Myocyte (in vitro differentiated cells): Measurements from ENCODE around the gene PASK. TPM values are rescaled to one million over a fixed set of nuclear protein-coding genes. Genes with fewer than 3 reads are reported as not detected.

Experiments
- DNase-seq: peaks from one replicate; pipeline ENCODE4 v3.0.0-alpha.2; 2012; ENCODE audit warnings: low read depth
- total RNA-seq: library from RNA; depleted of rRNA; stranded (reverse); fragments of >200 nt; gene quantifications from 2 replicates; pipeline ENCODE4 v1.2.3, GENCODE V29; 2014

Gene PASK
- total RNA-seq, 1 donor from 2014 or later = 0.45 TPM

DNA sequence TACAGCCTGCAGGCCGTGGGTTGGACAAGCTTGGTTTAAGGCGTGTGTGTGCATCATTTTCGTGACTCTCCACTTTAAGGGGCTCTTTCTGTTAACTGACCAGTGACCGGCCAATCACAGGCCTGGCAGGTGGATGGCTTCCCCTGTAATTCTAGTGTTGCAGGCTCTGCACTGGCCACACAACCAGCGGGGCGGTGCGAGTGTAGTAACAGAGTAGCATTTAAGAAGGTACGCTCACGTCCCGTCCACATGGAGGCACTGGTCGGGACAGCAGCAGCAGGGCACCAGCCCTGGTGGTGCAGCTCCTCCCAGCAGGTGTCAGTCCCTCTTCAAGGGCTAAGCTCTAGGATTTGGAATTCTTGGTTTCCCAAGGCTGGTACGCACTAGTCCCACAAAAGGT, 31.2 kb upstream of the PASK start:
- no peak for DNase-seq

DNA sequence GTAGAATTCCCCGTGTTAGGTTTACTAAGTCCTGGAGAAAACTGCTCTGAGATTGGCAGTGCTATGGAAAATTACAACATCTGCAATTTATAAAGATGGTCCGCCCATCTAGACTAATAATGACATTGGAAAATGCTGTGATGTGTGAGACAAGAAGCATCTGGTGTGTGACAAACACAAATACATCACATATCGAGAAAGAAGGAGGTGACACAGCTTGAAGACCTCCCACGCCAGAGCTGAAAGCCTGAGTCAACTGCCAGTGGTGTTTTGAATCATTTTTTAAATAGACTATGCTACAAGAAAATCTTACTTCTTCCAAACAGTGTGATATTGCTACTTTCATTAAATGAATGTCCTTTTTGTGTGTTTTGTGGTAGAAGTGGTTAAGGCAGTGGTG, 30.6 kb upstream of the PASK start:
- DNase-seq = no peak

DNA sequence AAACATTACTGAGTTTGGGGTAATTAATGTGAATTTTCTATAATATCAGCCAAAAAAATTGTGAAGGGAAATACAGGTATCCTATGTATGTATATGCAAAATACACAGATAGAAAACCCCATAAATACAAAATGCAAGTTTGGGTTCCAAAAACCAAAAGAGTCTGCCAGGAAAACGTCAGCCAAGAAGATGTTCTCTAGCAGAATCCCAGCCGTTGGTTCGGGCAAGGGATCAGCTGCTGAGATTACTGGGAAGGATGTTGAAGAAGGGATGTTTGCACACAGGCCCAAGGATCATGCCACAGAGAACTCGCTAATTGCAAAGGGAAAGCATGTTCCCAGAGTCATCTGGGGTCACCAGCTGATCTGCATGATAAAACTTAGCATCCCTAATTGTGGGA, 29.7 kb upstream of the PASK start:
- no peak for DNase-seq

DNA sequence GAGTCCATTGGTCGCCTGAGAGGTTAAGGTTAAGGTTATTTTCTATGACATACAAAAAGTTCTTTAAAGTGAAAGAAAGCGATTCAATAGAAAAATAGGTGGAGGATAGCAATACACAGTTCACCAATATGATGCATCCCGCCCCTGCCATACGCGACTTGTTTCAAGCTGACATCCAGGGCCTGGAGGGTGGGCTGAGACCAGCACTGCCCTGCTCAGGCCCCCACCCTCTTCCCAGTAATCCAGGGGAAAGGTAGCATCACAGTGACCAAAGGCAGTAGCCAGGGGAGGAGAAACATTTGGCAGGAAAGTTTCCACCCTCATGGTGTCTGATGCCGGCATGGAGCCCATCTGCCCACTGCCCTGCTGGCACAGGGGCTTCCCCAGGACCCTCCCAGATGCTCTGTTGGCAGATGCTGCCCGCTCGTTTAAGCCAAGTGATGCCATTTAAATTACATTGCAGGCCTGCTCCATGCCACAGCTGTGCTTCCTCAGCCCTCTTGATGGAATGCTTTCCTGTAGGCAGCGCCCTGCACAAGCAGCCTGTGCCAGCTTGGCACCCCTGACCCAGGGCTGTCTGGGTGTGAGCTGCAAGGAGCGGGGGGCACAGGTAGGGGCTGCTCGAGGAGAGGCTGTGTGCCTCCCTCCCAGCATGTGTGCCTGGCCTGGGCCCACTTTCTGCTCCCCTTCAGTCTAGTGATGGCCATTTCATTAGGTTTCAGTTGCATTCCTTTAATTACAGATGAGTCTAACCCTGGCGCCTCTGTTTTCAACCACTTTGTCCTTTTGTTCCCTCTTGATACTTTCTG, 28.5 kb upstream of the PASK start:
- DNase-seq = no peak

DNA sequence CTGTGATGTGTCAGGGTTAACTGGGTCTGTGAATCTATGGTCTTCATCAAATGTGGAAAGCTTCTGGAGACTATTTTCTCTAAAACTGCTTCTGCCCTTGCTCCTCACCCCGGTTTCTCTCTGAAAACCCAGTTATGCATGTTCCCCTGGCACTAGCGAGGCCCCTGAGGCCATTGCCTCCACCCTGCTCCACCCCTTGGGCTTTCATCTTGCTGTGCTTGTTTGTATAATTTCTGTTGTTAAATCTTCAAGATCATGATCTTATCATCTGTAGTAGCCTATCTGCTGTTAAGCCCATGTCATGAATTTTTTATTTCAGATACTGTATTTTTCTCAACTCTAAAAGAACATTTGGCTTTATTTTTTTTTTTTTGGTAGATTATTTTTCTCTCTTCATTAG, 24.3 kb upstream of the PASK start:
- DNase-seq = no peak

DNA sequence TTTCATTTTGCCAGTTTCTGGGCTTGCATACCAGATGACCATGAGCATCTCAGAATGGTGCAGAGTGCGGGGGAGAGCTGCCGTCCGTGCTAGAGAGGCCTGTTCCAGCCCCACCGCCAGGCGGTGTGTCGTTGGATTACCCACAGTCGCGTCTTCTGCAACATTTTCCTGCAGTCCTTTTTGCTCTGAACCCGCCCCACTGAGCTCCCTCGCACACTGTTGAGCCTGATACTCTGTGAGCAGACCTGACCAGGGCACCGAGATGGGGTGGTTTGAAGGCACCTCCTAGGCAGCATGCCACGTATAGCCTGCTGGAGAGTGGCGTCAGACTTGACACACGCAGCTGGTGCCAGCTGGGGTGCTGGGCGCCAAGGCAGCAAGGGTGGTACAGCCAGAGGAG, 19.1 kb upstream of the PASK start:
- DNase-seq = no peak

DNA sequence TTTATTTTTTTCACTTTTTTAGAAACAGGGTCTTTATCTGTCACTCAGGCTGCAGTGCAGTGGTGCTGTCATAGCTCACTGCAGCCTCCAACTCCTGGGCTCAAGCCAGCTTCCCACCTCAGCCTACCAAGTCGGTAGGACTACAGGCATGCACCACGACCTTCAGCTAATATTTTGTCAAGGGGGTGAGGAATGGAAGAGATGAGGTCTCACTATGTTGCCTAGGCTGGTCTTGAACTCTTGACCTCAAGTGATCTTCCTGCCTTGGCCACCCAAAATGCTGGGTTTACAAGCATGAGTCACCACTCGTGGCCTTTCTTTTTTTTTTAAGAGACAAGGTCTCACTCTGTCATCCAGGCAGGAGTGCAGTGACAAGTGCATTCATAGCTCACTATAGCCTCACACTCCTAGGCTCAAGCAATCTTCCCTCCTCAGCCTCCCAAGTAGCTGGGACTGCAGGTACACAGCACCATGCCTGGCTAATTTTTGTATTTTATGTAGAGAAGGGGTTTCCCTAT, 14.4 kb upstream of the PASK start:
- DNase-seq = no peak

DNA sequence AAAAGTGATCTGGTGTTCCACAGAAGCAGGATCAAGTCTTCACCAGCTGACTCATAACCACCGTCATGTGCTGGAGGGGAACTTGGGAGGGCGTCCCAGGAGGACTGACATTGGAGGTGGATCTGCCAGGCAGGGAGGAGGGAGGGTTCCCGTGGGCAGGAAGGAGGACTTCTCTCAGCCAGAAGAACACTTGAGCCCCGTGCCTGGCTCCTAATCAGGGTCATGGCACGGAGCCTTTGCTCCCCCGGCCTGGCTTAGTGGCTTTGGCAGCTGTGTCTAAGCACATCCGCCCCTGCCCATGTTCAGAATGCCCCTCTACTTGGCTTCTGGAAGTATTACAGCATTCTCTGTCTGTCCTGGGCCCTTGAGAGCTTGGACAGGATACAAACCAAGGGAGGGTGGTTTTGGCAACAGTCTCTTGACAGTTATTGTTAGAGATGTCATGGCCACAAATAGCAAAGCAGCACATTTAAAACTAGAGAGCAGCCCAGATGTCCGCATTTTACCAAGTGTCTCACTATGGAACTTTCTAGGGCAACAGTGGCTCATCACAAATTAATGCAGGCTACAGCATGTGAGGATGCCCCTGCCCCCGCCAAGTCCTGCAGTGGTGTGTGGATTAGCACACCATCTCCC, 12.5 kb upstream of the PASK start:
- DNase-seq = peak; percentile 99

DNA sequence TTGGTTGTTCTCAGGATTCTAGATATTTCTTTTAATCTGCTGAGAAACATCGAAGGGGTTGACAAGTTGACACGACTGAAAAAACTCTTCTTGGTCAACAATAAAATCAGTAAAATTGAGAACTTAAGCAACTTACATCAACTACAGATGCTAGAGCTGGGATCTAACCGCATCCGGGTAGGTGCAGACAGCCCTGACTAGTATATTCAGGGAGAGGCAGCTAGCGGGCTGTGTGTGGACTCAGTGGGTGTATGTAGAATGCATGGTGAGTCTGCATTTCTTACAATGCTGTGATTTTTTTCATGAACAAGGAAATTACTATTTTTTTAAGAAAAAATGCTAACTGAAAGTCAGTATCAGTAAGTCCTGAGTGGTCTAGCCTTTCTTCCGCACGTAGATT, 11.0 kb upstream of the PASK start:
- DNase-seq = no peak

DNA sequence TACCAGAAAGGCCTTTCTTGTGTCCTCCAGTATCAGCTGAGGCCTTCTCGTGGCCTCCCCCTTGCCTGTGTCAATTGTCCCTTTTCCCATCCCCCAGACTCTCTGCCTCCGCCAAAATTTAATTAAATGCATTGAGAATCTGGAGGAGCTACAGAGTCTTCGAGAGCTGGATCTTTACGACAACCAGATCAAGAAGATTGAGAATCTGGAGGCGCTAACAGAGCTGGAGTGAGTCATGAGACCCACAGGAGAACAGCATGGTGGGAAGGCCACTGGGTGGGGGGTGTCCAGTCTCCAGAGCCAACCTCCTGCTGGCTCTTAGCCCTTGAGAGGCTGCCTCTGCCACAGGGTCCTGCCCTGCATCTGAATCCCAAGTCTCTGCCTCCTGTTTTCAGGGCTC, 9.8 kb upstream of the PASK start:
- no peak for DNase-seq

DNA sequence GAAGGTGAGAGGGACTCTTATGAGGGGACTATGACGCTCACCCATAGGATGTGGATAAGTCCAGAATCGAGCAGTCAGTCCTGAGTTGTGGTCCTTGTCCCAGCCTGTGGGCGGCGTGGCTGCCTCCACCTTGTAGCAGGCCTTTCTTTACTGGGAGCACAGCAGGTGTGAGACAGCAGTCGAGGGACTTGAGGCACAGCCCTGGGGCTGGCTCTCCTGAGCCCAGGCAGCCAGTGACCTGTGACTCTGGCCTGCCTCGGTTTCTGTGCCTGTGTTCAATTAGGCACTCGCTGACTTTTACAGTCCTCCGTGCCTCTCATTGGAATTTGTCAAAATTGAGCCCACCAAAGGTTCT, 9.3 kb upstream of the PASK start:
- no peak for DNase-seq

DNA sequence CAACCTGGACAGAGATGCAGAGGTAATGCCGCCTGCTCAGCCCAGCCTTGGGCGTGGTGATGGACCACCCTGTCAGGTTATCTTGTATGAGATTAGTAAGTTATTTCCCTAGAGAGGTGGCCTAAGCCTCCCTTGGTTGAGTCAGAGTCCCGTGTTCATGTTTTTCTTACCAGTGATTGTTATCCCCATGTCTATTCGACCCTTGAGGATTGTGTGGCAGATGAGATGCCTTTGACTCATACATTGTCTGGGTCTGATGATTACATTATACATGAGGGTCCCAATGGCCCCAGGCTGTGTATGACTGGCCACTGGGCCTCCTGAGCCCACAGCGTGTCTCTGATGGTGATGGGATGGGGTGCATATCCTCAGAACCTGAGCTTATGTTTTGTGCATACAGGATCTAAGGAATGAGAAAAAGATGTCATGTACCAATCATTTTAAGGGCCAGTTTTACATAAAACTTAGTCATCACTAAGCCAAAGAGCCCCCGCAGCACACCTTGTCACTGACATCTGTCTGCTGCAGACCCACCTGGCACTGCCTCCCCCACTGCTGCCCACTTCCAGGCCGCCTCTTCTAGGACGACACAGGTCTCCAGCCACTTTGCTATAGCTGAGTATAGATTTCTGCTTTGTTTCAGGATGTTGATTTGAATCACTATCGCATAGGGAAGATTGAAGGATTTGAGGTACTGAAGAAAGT, 8.7 kb upstream of the PASK start:
- no peak for DNase-seq

DNA sequence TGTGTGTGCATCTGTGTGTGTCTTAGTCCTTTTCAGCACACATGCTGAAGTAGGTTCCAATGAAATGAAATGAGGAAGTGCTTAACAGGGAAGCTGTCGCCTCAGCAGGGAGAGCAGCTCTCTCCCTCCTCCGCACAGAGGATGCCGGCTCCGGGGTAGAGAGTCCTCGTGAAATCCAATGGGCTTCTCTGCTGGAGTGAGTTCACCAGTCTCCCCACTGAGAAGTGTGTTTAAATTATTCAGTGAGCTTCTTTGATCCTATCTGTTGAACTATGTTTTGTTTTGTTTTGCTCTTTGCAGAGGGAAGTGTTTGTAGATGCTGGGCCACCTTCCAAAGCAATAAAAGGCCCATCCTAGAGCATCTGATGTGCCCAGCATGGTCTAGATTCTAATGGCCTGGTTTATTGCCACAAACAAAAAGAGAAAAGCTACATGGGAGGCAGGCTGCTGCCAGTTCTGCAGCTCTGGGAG, 7.7 kb upstream of the PASK start:
- no peak for DNase-seq

DNA sequence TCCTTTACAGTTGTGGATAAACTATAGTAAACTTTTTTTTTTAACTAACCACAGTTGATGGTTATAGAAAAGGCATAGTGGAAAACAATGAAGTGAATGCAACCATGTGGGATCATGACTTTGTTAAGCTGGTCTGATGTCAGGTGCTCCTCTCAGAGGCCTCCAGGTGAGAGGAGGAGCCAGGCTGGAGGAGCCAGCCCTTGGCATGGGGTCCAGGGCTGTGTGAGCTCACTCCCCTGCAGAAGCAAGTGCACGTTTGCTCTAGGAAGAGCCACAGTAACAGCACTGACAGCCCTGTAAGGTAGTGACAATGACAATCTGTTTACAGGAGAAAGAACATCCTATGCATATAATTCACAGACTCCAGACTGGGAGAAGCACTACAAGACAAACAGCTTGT, 6.7 kb upstream of the PASK start:
- no peak for DNase-seq

DNA sequence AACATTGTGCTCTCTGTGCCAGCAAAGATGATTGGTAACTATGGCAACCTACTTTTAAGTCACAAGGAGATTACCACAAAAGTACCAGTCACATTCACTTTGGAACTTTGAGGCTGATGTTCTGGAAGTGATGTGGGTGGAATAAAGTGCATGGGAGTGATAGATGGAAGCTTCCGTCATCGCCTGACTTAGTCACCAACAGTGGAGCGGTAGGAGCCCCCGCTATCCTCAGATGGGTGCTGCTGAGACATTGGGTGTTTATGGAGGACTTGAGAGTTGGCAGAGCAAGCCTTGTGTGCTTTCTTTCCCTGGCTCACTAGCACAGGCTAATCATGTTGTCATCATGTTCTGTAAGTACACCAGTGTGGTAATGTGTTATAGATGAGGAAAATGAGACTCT, 5.6 kb upstream of the PASK start:
- no peak for DNase-seq

DNA sequence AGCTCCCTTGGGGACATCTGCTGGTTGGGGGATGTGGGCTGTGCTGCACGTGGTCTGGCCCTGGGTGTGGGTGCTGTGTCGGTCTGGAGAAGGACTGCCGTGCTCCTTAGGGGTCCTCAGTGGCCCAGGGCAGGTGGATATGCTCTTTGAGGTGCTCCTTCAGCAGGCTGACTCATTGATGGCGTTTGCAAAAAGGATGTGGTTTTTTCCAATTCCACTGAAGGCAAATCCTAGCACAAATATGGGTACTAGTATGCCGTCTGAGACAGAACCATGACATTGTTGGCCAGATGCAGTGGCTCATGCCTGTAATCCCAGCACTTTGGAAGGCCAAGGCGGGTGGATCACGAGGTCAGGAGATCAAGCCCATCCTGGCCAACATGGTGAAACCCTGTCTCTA, 4.3 kb upstream of the PASK start:
- DNase-seq = no peak

DNA sequence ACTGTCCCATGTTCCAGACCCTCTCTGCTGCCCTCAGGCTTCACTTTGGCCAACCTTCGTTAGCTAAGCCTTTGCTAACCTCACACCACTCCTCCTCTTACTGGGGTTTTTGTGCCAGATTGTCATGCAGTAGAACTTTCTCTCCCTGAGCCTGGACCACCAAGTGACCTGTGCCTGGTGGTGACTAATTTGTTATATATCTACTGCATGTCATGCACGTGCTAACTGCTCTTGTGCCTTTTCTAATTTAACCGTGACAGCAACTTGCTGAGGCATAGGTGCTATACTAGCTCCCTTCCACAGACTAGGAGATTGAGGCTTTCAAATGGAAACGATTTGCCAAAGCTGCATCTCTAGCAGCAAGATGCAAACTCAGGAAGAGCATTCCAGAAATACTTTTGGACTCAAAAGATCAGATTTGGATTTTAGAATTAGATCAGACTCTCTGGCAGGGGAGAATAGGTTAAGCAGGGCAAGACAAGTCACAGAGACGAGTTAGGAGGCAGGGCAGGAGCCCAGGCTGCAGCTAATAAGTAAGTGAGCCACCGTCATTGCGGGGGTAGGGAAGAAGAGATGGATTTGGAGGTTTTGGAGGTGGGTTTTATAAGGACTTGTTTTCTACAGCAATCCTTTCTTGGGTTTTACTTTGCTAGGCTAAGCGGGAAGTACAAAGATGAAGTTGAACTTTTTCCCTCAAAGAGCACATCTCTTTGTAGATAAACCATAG, 2.8 kb upstream of the PASK start:
- DNase-seq = peak; percentile 6

DNA sequence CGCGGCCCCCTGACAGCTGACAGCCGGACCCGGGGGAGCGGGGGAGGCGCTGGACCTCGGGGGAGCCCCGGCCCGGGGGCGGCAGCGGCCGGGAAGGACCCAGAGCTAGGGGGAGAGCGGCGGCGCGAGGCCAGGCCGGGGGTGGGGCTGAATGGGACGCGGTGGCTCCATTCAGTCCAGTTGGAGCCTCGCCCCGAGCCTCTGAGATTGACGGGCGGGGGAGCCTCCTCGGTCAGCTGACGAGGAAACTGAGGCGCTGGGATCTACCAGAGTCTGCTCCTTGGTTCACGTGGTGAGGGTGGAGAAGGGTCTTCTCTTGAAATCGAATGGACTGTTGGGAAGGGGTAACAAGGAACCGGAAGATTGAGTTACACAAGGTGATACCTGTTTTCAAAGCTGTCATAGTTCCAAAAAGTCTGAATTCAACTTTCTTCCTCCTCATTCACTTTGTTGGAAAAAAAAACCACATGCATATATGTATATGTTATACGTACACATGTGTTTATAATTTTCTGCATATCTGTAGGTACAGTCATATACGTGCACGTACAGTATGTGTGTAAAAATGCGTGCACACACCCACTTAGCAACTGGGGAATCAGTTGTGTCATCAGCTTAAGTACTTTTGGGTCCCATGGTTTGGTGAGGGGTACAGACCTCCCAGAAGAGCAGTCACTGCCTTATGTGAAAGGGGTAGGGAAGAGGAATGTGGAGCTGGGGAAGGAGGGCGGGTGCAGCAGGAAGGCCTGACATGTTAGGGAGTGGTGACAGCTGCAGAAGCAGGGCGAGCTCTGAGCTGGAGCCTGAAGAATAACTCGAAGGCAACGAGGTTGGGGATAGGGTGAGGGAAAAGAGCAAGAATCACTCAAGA, 1.6 kb upstream of the PASK start:
- DNase-seq = peak; percentile 74

DNA sequence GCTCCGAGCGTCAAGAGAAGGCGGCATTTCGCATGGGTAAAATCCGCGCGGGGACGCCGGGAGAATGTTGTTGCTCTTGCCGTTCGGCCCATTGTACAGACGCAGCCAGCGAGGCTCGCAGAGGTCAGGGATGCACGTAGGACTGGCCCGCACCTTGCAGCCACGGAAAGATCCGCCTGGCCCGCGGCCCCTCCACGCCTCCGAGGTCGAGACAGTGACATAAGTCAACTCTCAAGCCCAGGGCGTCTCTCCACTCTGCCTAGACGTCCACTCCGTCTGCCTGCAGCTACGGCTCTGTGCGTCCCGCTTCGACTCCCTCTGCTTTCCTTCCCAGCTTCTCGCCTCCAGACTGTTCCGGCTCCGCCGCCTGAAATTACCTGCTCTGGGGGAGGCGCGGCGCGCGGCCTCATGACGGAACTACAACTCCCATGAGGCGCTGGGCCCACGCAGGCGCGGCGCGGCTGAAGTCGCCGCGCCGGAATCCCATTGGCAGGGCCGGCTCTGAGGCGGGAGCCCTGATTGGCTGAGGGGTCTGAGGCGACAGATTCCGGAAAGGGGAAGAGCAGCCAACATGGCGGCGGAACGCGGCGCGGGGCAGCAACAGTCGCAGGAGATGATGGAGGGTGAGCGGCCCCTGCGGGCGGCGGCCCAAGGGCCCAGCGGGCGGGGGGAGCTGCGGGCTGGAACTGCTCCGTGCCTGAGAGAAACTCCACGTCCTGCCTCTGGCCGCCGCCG, 820 bp upstream of the PASK start, which contains the start of gene PPP1R7:
Gene PPP1R7 (plus strand): TSS at position 543 of the 735 bp plus-strand sequence. CDS start 29 bp downstream, at position 572.
- DNase-seq = peak; percentile 95

DNA sequence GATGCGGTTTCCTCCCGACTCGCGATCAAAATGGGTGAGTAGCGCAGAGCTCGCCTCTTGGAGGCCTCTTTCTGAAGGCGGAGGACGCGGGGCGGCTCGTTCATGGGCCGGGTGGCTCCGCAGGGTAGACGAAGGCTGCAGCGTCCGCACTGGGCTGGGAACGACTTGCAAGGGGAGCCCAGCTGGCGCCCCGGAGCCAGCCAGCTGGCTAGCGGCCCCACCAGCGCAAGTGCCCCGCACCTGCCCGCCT, 328 bp upstream of the PASK start:
- no peak for DNase-seq
